H9 (cell line): ENCODE data around the gene TIAM1. TPM values are rescaled to one million over a fixed set of nuclear protein-coding genes. Genes with fewer than 3 reads are reported as not detected.

Experiments
- DNase-seq: peaks from one replicate; pipeline ENCODE4 v3.0.0-alpha.2; 2017
- H2AFZ ChIP-seq: one replicate; pipeline ENCODE4 v1.6.1; 2013; ENCODE audit warnings: mild to moderate bottlenecking, low read length, control low read depth, moderate library complexity
- H2AK5ac ChIP-seq: 2 replicates; pipeline ENCODE4 v1.6.1; 2013; ENCODE audit warnings: low read length, control low read depth, mixed read lengths; ENCODE audit not compliant: insufficient read length
- H2BK120ac ChIP-seq: one replicate; pipeline ENCODE4 v1.6.1; 2013; ENCODE audit warnings: low read depth, mild to moderate bottlenecking, low read length, control low read depth, inconsistent platforms; ENCODE audit not compliant: poor library complexity, severe bottlenecking
- H2BK12ac ChIP-seq: 2 replicates; pipeline ENCODE4 v1.6.1; 2013; ENCODE audit warnings: low read length, control low read depth, mixed read lengths, low read depth; ENCODE audit not compliant: insufficient read length
- H2BK15ac ChIP-seq: 2 replicates; pipeline ENCODE4 v1.6.1; 2013; ENCODE audit warnings: low read depth, low read length, control low read depth
- H2BK20ac ChIP-seq: one replicate; pipeline ENCODE4 v1.6.1; 2013; ENCODE audit warnings: low read depth, mild to moderate bottlenecking, low read length, control low read depth, inconsistent platforms; ENCODE audit not compliant: poor library complexity, severe bottlenecking
- H2BK5ac ChIP-seq: 2 replicates; pipeline ENCODE4 v1.6.1; 2013; ENCODE audit warnings: low read length, control low read depth, mixed read lengths; ENCODE audit not compliant: insufficient read length
- H3K14ac ChIP-seq: 2 replicates; pipeline ENCODE4 v1.6.1; 2013; ENCODE audit warnings: low read length, control low read depth; ENCODE audit not compliant: insufficient read depth
- H3K18ac ChIP-seq: 2 replicates; pipeline ENCODE4 v1.6.1; 2013; ENCODE audit warnings: low read depth, mild to moderate bottlenecking, mixed read lengths, low read length, control low read depth; ENCODE audit not compliant: insufficient read length
- H3K23ac ChIP-seq: 2 replicates; pipeline ENCODE4 v1.6.1; 2013; ENCODE audit warnings: low read length, control low read depth, mixed read lengths, low read depth; ENCODE audit not compliant: insufficient read length
- H3K23me2 ChIP-seq: 2 replicates; pipeline ENCODE4 v1.6.1; 2013; ENCODE audit warnings: low read depth, mild to moderate bottlenecking, mixed read lengths, low read length, control low read depth; ENCODE audit not compliant: insufficient read length, poor library complexity, severe bottlenecking
- H3K27ac ChIP-seq: 2 replicates; pipeline ENCODE4 v1.5.1; 2013; ENCODE audit warnings: low read length, control low read depth, mixed read lengths, low read depth; ENCODE audit not compliant: insufficient read length
- H3K27me3 ChIP-seq: 2 replicates; pipeline ENCODE4 v1.6.1; 2013; ENCODE audit warnings: low read length, control low read depth, inconsistent platforms; ENCODE audit not compliant: insufficient read depth
- H3K4ac ChIP-seq: 2 replicates; pipeline ENCODE4 v1.6.1; 2013; ENCODE audit warnings: low read depth, mild to moderate bottlenecking, control low read depth, inconsistent platforms, low read length, moderate library complexity
- H3K4me1 ChIP-seq: 2 replicates; pipeline ENCODE4 v1.6.1; 2013; ENCODE audit warnings: low read length, control low read depth, inconsistent platforms; ENCODE audit not compliant: insufficient read depth
- H3K4me2 ChIP-seq: 2 replicates; pipeline ENCODE4 v1.6.1; 2013; ENCODE audit warnings: low read length, control low read depth, mixed read lengths; ENCODE audit not compliant: insufficient read length, insufficient read depth
- H3K56ac ChIP-seq: 2 replicates; pipeline ENCODE4 v1.6.1; 2013; ENCODE audit warnings: low read depth, mild to moderate bottlenecking, mixed read lengths, low read length, control low read depth; ENCODE audit not compliant: insufficient read length
- H3K79me1 ChIP-seq: 2 replicates; pipeline ENCODE4 v1.6.1; 2013; ENCODE audit warnings: low read depth, mild to moderate bottlenecking, moderate library complexity, low read length, control low read depth, inconsistent platforms; ENCODE audit not compliant: insufficient read depth, poor library complexity, severe bottlenecking
- H3K79me2 ChIP-seq: 2 replicates; pipeline ENCODE4 v1.6.1; 2013; ENCODE audit warnings: low read length, control low read depth, inconsistent platforms; ENCODE audit not compliant: insufficient read depth
- H3K9ac ChIP-seq: 2 replicates; pipeline ENCODE4 v1.6.1; 2013; ENCODE audit warnings: low read length, control low read depth, mixed read lengths; ENCODE audit not compliant: insufficient read length; ENCODE audit errors: extremely low read depth
- H3K9me3 ChIP-seq: one replicate; pipeline ENCODE4 v1.6.1; 2013; ENCODE audit warnings: low read depth, low read length, inconsistent platforms; ENCODE audit not compliant: control insufficient read depth
- H3T11ph ChIP-seq: one replicate; pipeline ENCODE4 v1.6.1; 2013; ENCODE audit warnings: mild to moderate bottlenecking, low read length, control low read depth, inconsistent platforms
- H4K20me1 ChIP-seq: one replicate; pipeline ENCODE4 v1.6.1; 2013; ENCODE audit not compliant: control insufficient read depth, insufficient read length, insufficient read depth
- H4K5ac ChIP-seq: 2 replicates; pipeline ENCODE4 v1.6.1; 2013; ENCODE audit warnings: low read depth, mild to moderate bottlenecking, mixed read lengths, low read length, control low read depth; ENCODE audit not compliant: insufficient read length
- H4K8ac ChIP-seq: replicated peaks from 2 replicates; pipeline ENCODE4 v1.6.1; 2013; ENCODE audit warnings: low read length, control low read depth, mixed read lengths, low read depth; ENCODE audit not compliant: insufficient read length
- H4K91ac ChIP-seq: 2 replicates; pipeline ENCODE4 v1.6.1; 2013; ENCODE audit warnings: low read depth, mild to moderate bottlenecking, moderate library complexity, mixed read lengths, low read length, control low read depth; ENCODE audit not compliant: insufficient read length
- H3K27ac Mint-ChIP-seq, 3 experiments: 2 replicates in 2 of 3; 3 replicates in 1 of 3; pipeline ENCODE4 v1.8.0; 2020 to 2021; ENCODE audit warnings: mixed read lengths in 3 of 3, mild to moderate bottlenecking in 1 of 3, moderate library complexity in 1 of 3
- H3K27me3 Mint-ChIP-seq: 2 replicates; pipeline ENCODE4 v1.8.0; 2021; ENCODE audit warnings: low read depth, mild to moderate bottlenecking, moderate library complexity, mixed read lengths
- H3K36me3 Mint-ChIP-seq, 3 experiments: 2 replicates in 2 of 3; 3 replicates in 1 of 3; pipeline ENCODE4 v1.8.0; 2020 to 2021; ENCODE audit warnings: low read depth in 3 of 3, mixed read lengths in 3 of 3; ENCODE audit not compliant: insufficient read depth in 1 of 3
- H3K4me1 Mint-ChIP-seq, 2 experiments: 2 replicates each; pipeline ENCODE4 v1.8.0; 2020; ENCODE audit warnings: mixed read lengths in 2 of 2
- H3K4me3 Mint-ChIP-seq, 2 experiments: 2 replicates in 1 of 2; 3 replicates in 1 of 2; pipeline ENCODE4 v1.8.0; 2020 to 2021; ENCODE audit warnings: mild to moderate bottlenecking in 2 of 2, mixed read lengths in 2 of 2, moderate library complexity in 1 of 2
- H3K9me3 Mint-ChIP-seq, 2 experiments: 2 replicates in 1 of 2; 3 replicates in 1 of 2; pipeline ENCODE4 v1.8.0; 2020; ENCODE audit warnings: mild to moderate bottlenecking in 2 of 2, mixed read lengths in 2 of 2, moderate library complexity in 1 of 2
- CTCF ChIP-seq: fragments of 200-600 bp; sonication (generic); conservative IDR thresholded peaks from 3 replicates; pipeline ENCODE4 v1.8.0; 2021; ENCODE audit warnings: antibody characterized with exemption, mild to moderate bottlenecking
- WGBS: extraction: QIAGEN DNeasy Blood & Tissue Kit; methylation state at CpG from one replicate; pipeline ENCODE4 v1.1.7; 2013; ENCODE audit warnings: missing lambda C conversion rate, low lambda C conversion rate, mixed read lengths; ENCODE audit not compliant: insufficient read length; ENCODE audit errors: extremely low coverage; 5-methylcytosine and 5-hydroxymethylcytosine counted together
- total RNA-seq: library from RNA; stranded (reverse); gene quantifications from 2 replicates; pipeline ENCODE4 v1.2.1, GENCODE V29; 2021

Gene TIAM1
- total RNA-seq, 1 experiment from 2014 or later = 23.1 TPM

DNA sequence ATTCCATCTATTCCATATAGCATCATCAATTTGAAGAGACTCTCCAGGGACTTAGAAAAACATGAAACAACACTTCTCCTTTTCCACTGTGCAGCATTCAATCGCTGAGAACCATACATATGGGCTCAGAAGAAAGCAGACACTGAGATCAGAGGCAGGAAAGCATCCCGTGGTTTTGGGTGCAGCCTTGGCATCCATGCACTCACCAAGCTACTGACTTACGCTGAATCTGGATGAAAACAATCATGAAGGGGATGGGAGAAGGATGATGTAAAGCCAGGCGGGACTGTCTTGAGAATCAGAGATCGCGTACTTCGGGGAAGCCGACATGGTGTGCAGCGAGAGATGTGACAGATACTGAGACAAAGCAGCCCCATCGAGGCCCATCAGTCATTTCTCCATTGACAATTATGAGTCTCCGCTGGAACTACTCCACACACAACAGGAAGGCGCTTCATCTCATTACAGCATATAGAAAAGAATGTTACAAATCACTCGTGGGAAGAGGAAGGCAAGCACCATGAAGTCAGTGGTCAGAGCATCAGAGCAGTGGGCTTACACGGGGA lies 2.3 kb upstream of the TIAM1 start:
- H3K4me3 Mint-ChIP-seq = no peak overlapping the region
- H3K56ac ChIP-seq = no peak overlapping the region

More for the DNA sequence above, 2.3 kb upstream of the TIAM1 start:
- no peak overlapping the region for H4K91ac ChIP-seq
- H3K27me3 ChIP-seq = no peaks in the 10 kb centered on the region
- H4K8ac ChIP-seq = no peak overlapping the region
- DNase-seq = no peak
- Mint-ChIP-seq H3K4me1 (peaks cover 22 to 29% of the 10 kb centered on the region in 2 experiments), H3K9me3 (no peaks in the 10 kb centered on the region), H3K27me3 (peaks cover 12% of the 10 kb centered on the region), H3K36me3 (no peaks in the 10 kb centered on the region), H3K27ac (no peak overlapping the region)
- H2BK120ac ChIP-seq = no peak overlapping the region
- no peak overlapping the region for H2AFZ ChIP-seq
- H3K23me2 ChIP-seq = peaks cover 13% of the 10 kb centered on the region
- H3K4ac ChIP-seq = no peak overlapping the region
- no peak for TF ChIP-seq CTCF
- H4K5ac ChIP-seq = no peak overlapping the region
- H2BK15ac ChIP-seq = no peak overlapping the region
- H3K9me3 ChIP-seq = no peaks in the 10 kb centered on the region
- no peaks in the 10 kb centered on the region for H3K79me1 ChIP-seq
- no peak overlapping the region for H2BK5ac ChIP-seq
- no peak overlapping the region for H3K9ac ChIP-seq
- no peak overlapping the region for H2BK12ac ChIP-seq
- no peak overlapping the region for H3K14ac ChIP-seq
- H3K79me2 ChIP-seq = no peaks in the 10 kb centered on the region
- H3K23ac ChIP-seq = no peak overlapping the region
- WGBS = no CpG with 5 or more reads among the region's 14 CpGs
- H4K20me1 ChIP-seq = peaks cover 2% of the 10 kb centered on the region
- H3K4me2 ChIP-seq = no peak overlapping the region
- peaks cover 3% of the 10 kb centered on the region; the same call in 1 of the 2 replicates for H3K4me1 ChIP-seq
- no peak overlapping the region for H3K18ac ChIP-seq
- H2BK20ac ChIP-seq = no peak overlapping the region
- no peak overlapping the region for H3T11ph ChIP-seq
- no peak overlapping the region for H2AK5ac ChIP-seq
- no peak overlapping the region for H3K27ac ChIP-seq
